ENCODE measurements around the gene TTC9B. TPM values are rescaled to one million over a fixed set of nuclear protein-coding genes. Genes with fewer than 3 reads are reported as not detected.
"Not testable (repeated sequence)": the region's sequence is repeated elsewhere in the genome, so short reads cannot be mapped to it uniquely, and the experiment has no call there.

The TTC9B gene
- total RNA-seq, 2 donors from 2014 or later = not detected

DNA sequence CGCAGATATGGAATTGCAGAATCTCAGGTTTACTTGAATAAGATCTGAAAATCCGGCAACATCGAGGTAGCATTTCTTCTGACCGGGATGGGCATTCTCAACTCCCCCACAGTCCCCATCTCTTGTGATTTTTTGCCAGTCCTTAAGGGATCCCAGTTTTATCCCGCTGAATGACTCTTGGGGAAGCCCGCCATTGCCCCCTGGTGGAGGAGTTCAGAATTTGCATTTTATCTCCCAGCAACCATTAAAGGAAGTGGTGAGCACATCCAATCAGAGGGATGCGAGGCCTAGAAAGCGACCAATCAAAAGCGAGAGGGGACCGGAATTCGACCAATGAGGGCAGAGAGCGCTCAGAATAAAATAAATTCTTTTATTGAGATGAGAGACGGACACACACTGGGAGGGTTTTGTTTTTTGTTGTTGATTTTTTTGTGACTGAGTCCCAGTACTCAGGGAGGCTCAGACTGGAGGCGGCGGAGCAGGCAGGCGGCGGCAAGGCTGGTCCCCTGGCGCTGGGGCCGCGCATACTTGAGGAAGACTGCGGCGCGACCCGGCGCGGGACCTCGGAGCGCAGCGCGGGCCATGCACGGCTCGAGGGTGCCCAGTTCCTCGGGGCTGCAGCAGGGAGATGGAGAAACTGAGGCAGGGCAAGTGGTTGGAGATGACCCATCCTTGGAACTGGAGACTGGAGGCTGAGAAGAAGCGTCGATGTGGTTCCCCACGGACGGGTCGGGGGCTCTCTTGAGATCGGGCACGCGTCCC, 3.9 kb upstream of the TTC9B start:
- Histone ChIP-seq H3K4me1 (replicated peaks) (no peaks in the 10 kb centered on the region), H3K9me3 (no peaks in the 10 kb centered on the region), H3K27ac (no peak overlapping the region), H3K27me3 (replicated peaks; ENCODE audit: insufficient read depth) (peaks cover 7% of the 10 kb centered on the region), H3K4me3 (no peak overlapping the region), H3K36me3 (no peaks in the 10 kb centered on the region)
- DNase-seq (ENCODE audit: low spot score) = peak; percentile 72
- TF ChIP-seq POLR2A (IDR thresholded peaks at IDR 0.05) (no peak), POLR2AphosphoS5 (IDR thresholded peaks at IDR 0.05) (peak; percentile 74)
- TF ChIP-seq, protein P1, sequence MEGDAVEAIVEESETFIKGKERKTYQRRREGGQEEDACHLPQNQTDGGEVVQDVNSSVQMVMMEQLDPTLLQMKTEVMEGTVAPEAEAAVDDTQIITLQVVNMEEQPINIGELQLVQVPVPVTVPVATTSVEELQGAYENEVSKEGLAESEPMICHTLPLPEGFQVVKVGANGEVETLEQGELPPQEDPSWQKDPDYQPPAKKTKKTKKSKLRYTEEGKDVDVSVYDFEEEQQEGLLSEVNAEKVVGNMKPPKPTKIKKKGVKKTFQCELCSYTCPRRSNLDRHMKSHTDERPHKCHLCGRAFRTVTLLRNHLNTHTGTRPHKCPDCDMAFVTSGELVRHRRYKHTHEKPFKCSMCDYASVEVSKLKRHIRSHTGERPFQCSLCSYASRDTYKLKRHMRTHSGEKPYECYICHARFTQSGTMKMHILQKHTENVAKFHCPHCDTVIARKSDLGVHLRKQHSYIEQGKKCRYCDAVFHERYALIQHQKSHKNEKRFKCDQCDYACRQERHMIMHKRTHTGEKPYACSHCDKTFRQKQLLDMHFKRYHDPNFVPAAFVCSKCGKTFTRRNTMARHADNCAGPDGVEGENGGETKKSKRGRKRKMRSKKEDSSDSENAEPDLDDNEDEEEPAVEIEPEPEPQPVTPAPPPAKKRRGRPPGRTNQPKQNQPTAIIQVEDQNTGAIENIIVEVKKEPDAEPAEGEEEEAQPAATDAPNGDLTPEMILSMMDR (IDR thresholded peaks at IDR 0.05) = peak; percentile 69 to 91 (median 85)
- 63% methylated on average over 41 of the region's 41 CpGs for WGBS
- intact Hi-C loops (cut with DNase I) = loop anchor here (5.0 kb wide), 1 partner anchor 85 kb away; no protein-coding TSS in a partner anchor

DNA sequence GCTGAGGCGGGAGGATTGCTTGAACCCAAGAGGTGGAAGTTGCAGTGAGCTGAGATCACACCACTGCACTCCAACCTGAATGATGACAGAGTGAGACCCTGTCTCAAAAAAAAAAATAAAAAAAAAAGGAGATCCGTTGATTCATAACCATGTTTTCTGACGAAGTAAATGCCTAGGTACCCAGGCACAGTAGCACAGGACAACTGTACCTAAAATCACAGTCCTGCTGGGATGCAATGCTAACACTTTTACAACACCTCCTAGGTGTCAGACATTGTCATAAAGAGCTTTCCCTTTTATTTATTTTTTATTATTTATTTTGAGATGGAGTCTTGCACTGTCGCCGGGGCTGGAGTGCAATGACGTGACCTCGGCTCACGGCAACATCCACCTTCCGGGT, 2.5 kb upstream of the TTC9B start:
- H3K9me3 ChIP-seq = no peaks in the 10 kb centered on the region
- 88% methylated on average over 9 of the region's 9 CpGs for WGBS
- intact Hi-C loops (cut with DNase I) = loop anchor here (5.0 kb wide), 1 partner anchor 83 kb away; no protein-coding TSS in a partner anchor
- H3K4me1 ChIP-seq (replicated peaks) = no peaks in the 10 kb centered on the region
- no peak for DNase-seq (ENCODE audit: low spot score)
- H3K36me3 ChIP-seq = no peaks in the 10 kb centered on the region
- TF ChIP-seq POLR2A (IDR thresholded peaks at IDR 0.05) (no peak), POLR2AphosphoS5 (IDR thresholded peaks at IDR 0.05) (no peak)
- TF ChIP-seq, protein P1 (IDR thresholded peaks at IDR 0.05) = no peak
- H3K27ac ChIP-seq = no peak overlapping the region
- no peak overlapping the region for H3K4me3 ChIP-seq
- H3K27me3 ChIP-seq (replicated peaks; ENCODE audit: insufficient read depth) = peaks cover 7% of the 10 kb centered on the region

DNA sequence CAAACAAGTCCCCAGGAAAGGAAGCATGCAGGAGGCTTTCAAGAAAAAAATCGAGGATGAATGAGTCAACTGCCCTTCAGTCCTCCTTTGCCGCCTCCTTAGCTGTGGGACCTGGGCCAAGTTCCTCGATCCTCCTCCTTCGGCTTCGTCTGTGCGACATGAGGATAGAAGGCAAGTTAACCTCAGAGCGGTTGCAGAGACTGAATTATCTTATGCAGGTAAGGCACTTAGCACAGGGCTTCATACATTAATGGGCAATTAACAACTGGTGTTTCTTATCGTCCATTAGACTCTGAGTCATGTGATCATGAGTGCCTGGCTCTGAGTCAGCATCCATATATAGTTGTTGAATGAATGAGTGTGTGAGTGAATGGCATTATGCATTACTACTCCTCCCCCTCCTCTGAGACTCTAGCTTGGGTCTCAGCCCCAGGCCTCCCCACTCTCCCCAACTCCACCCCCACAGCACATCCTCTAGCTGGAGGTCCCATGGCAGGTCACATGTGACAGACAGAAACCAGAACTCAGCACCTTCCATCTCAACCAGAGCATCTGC, 1.6 kb upstream of the TTC9B start:
- H3K4me3 ChIP-seq = no peak overlapping the region
- no peak overlapping the region for H3K27ac ChIP-seq
- H3K27me3 ChIP-seq (replicated peaks; ENCODE audit: insufficient read depth) = peaks cover 7% of the 10 kb centered on the region
- H3K9me3 ChIP-seq = no peaks in the 10 kb centered on the region
- H3K4me1 ChIP-seq (replicated peaks) = no peaks in the 10 kb centered on the region
- DNase-seq (ENCODE audit: low spot score) = no peak
- intact Hi-C loops (cut with DNase I) = loop anchor here (5.0 kb wide), 1 partner anchor 82 kb away; no protein-coding TSS in a partner anchor
- no peaks in the 10 kb centered on the region for H3K36me3 ChIP-seq
- 15% methylated on average over 8 of the region's 8 CpGs for WGBS
- TF ChIP-seq POLR2A (IDR thresholded peaks at IDR 0.05) (no peak), POLR2AphosphoS5 (IDR thresholded peaks at IDR 0.05) (no peak)
- TF ChIP-seq, protein P1 (IDR thresholded peaks at IDR 0.05) = no peak

DNA sequence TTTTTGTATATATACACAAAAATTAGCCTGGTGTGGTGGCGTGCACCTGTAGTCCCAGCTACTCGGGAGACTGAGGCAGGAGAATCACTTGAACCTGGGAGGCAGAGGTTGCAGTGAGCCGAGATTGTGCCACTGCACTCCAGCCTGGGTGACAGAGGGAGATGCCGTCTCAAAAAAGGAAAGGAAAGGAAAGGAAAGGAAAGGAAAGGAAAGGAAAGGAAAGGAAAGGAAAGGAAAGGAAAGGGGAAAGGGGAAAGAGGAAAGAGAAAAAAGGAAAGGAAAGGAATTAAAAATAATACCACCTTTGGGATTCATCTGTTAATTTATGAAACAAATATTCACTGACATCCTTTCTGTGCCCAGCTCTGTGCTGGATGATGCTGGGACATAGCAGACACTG, 845 bp upstream of the TTC9B start:
- H3K4me3 ChIP-seq; H3K36me3 ChIP-seq; H3K27me3 ChIP-seq (replicated peaks; ENCODE audit: insufficient read depth): not testable (repeated sequence)

DNA sequence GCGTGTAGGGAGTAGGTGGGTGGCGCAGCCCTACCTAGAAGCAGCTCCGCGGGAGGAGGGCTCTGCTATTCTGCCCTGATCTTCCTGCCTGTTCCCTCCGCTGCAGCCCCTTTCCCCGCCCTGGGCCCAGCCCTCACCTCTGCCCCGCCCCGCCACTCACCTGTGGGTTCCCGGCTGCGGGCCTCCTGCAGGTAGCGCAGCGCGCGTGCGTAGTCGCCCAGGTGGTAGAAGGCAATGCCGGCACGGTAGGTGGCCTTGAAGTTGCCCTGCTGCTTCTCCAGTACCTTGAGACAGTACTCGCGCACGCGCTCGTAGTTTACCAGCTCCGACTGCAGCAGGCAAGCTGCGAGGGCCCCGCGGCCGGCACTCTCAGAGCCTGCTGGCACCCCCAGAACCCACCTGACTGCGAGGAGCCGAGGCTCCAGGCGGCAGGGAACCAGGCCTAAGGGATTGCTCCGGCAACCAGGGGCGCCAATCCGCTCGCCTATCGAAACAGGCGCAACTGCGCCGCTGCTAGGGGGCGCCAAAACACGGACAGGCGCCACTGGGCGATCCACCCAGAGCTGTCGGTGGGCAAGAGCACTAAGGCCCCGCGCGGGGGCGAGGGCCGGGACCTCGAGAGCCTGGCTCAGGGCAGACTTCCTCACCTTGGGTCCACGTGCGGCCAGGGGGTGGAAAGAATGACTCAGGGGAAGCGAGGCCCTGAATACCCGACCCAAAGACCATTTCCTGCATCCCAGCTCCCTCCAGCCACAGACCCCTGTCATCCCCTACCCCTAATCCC, 965 bp downstream of the TTC9B start:
- H3K36me3 ChIP-seq = no peaks in the 10 kb centered on the region
- peak overlapping the region in 1 of 2 donors; percentile 3 for H3K4me3 ChIP-seq
- TF ChIP-seq, protein P1 (IDR thresholded peaks at IDR 0.05) = peak in 1 of 4 experiments; percentile 38
- peak; percentile 7 for TF ChIP-seq POLR2AphosphoS5 (IDR thresholded peaks at IDR 0.05)
- TF ChIP-seq POLR2A (IDR thresholded peaks at IDR 0.05) = no peak
- H3K9me3 ChIP-seq = no peaks in the 10 kb centered on the region
- H3K27me3 ChIP-seq (replicated peaks; ENCODE audit: insufficient read depth) = peaks cover 7% of the 10 kb centered on the region
- peak; percentile 40 for DNase-seq (ENCODE audit: low spot score)
- intact Hi-C loops (cut with DNase I) = no loop called here
- WGBS = 7% methylated on average over 54 of the region's 54 CpGs
- H3K4me1 ChIP-seq (replicated peaks) = no peaks in the 10 kb centered on the region
- no peak overlapping the region for H3K27ac ChIP-seq

More for the DNA sequence above, 845 bp upstream of the TTC9B start:
- DNase-seq (ENCODE audit: low spot score); H3K9me3 ChIP-seq; H3K4me1 ChIP-seq (replicated peaks); H3K27ac ChIP-seq; intact Hi-C loops (cut with DNase I): not testable (repeated sequence)
- WGBS = 84% methylated on average over 4 of the region's 4 CpGs
